T-helper 9 cell (primary cell): ENCODE data around the gene HIBCH.
"Not testable (repeated sequence)": the region's sequence is repeated elsewhere in the genome, so short reads cannot be mapped to it uniquely, and the experiment has no call there.

Experiments used
- DNase-seq: peaks from one replicate; pipeline ENCODE4 v3.0.0-alpha.2; 2020

The HIBCH gene

GRCh38 chr2:190303647-190304046 is 16.0 kb downstream of the HIBCH start:
- no peak for DNase-seq

- no peak for DNase-seq
Observed at GRCh38 chr2:190302052-190302451, 17.6 kb downstream of the HIBCH start.

GRCh38 chr2:190301032-190301431 is 18.6 kb downstream of the HIBCH start:
- no peak for DNase-seq

- not testable (repeated sequence) for DNase-seq
Observed at GRCh38 chr2:190297880-190298279, 21.7 kb downstream of the HIBCH start.

GRCh38 chr2:190283783-190284182 is 35.8 kb downstream of the HIBCH start:
- DNase-seq = no peak

- DNase-seq = no peak
Observed at GRCh38 chr2:190280565-190281350, 38.9 kb downstream of the HIBCH start.

GRCh38 chr2:190279256-190280134 is 40.1 kb downstream of the HIBCH start:
- DNase-seq = not testable (repeated sequence)

GRCh38 chr2:190277234-190278112 is 42.2 kb downstream of the HIBCH start:
- no peak for DNase-seq

- DNase-seq = no peak
Observed at GRCh38 chr2:190272457-190272842, 47.2 kb downstream of the HIBCH start.

- DNase-seq = no peak
Observed at GRCh38 chr2:190271783-190272456, 47.7 kb downstream of the HIBCH start.

- DNase-seq = no peak
Observed at GRCh38 chr2:190270298-190270697, 49.3 kb downstream of the HIBCH start.

GRCh38 chr2:190269699-190270098 is 49.9 kb downstream of the HIBCH start:
- DNase-seq = not testable (repeated sequence)

GRCh38 chr2:190267302-190267701 is 52.3 kb downstream of the HIBCH start:
- no peak for DNase-seq

- no peak for DNase-seq
Observed at GRCh38 chr2:190266314-190266713, 53.3 kb downstream of the HIBCH start.

GRCh38 chr2:190261851-190262250 is 57.8 kb downstream of the HIBCH start:
- no peak for DNase-seq

- no peak for DNase-seq
Observed at GRCh38 chr2:190256087-190256486, 63.5 kb downstream of the HIBCH start.

- DNase-seq = no peak
Observed at GRCh38 chr2:190255676-190256075, 64.0 kb downstream of the HIBCH start.

GRCh38 chr2:190254063-190254850 is 65.4 kb downstream of the HIBCH start:
- no peak for DNase-seq

GRCh38 chr2:190250421-190250820 is 69.2 kb downstream of the HIBCH start:
- DNase-seq = no peak

- DNase-seq = no peak
Observed at GRCh38 chr2:190235551-190236075, 84.0 kb downstream of the HIBCH start.

GRCh38 chr2:190235101-190235500 is 84.5 kb downstream of the HIBCH start:
- no peak for DNase-seq
